ENCODE results near the gene CUX1.

Gene CUX1

GRCh38 chr7:102077081-102077480 is 259.7 kb downstream of the CUX1 start:
- no peaks in the 10 kb centered on the region for H3K9me3 ChIP-seq (ENCODE audit: control insufficient read depth, insufficient read depth, low read length)
- H3K36me3 ChIP-seq (ENCODE audit: insufficient read depth, low read length), result no peaks in the 10 kb centered on the region; the same call in 1 of the 2 replicates
- H3K4me1 ChIP-seq (ENCODE audit: insufficient read depth, low read length), result peaks cover 18% of the 10 kb centered on the region; the same call in 1 of the 2 replicates
- H3K9ac ChIP-seq (ENCODE audit: low read depth, low read length), result no peak overlapping the region

- 0 out of 2 replicates have a peak, but pooled peaks cover 2% of the 10 kb centered on the region for H3K9me3 ChIP-seq (ENCODE audit: control insufficient read depth, insufficient read depth, low read length)
- no peak overlapping the region for H3K9ac ChIP-seq (ENCODE audit: low read depth, low read length)
- H3K36me3 ChIP-seq (ENCODE audit: insufficient read depth, low read length), result no peaks in the 10 kb centered on the region; the same call in 1 of the 2 replicates
- H3K4me1 ChIP-seq (ENCODE audit: insufficient read depth, low read length), result peaks cover 14% of the 10 kb centered on the region; the same call in 1 of the 2 replicates
These were observed 262.0 kb downstream of the CUX1 start for GRCh38 chr7:102079140-102080018.

DNA sequence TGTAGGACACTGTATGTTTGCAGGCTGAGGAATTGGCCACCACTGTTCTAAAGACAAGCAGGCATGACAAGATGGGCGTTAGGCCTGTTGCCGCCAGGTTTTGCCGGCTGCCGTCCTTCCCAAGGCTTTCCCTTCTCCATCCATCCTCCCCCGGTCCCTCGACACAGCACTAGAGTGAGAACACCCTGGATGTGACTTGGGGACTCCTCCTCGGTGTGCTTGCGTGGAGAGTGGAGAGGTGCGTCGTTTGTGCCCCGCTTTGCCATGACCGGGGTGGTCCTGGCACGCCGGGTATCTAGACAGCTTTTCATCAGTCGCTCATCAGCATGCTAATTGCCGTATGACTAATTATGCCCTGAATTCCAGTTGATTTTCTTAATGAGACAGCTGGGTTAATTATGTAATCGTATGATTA is 262.6 kb downstream of the CUX1 start:
- Histone ChIP-seq H3K4me1 (ENCODE audit: insufficient read depth, low read length) (peaks cover 14% of the 10 kb centered on the region; the same call in 1 of the 2 replicates), H3K9ac (ENCODE audit: low read depth, low read length) (no peak overlapping the region), H3K36me3 (ENCODE audit: insufficient read depth, low read length) (no peaks in the 10 kb centered on the region; the same call in 1 of the 2 replicates), H3K9me3 (ENCODE audit: control insufficient read depth, insufficient read depth, low read length) (0 out of 2 replicates have a peak, but pooled peaks cover 2% of the 10 kb centered on the region)

DNA sequence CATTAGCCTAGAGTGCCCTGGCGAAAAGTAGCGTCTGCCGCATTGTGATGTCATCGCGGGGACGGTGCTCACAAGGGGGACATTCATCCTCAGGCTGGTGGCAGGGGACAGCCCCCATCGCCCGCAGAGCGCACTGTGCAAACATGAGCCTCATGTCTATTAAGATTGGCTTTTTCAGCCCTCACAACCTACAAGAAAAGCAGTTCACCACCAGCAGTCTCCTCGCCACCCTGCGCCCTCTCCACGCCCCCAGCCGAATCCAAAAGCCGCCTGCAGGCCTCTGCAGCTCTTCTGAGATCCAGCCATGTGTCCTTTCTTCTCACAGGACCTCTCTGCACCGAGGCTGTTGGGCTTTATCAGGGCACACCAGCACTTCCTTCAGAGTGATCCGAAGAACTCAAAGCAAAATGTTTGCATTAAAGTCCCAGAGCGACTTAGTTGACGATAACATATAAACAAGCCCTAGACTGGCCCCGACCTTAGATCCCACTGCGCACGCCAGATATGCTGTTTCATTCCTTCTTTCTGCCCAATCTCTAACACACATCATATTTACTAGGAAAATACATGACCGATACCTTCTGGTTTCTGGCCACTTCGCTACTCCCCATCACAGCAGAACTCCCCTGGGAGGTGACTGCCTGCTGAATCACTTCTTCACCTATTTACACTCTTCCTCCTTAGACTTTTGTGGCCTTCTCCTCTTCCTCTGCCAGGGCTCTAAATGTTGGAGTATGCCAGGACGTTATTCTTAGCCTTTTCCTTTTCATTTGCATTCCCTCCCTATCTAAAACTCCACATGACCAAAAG is 263.2 kb downstream of the CUX1 start:
- peaks cover 7% of the 10 kb centered on the region; the same call in 1 of the 2 replicates for H3K9me3 ChIP-seq (ENCODE audit: control insufficient read depth, insufficient read depth, low read length)

GRCh38 chr7:102081244-102081627 is 263.8 kb downstream of the CUX1 start:
- H3K9me3 ChIP-seq (ENCODE audit: control insufficient read depth, insufficient read depth, low read length), result peaks cover 9% of the 10 kb centered on the region; the same call in 1 of the 2 replicates
- H3K9ac ChIP-seq (ENCODE audit: low read depth, low read length), result no peak overlapping the region
- no peaks in the 10 kb centered on the region; the same call in 1 of the 2 replicates for H3K36me3 ChIP-seq (ENCODE audit: insufficient read depth, low read length)
- peaks cover 14% of the 10 kb centered on the region; the same call in 1 of the 2 replicates for H3K4me1 ChIP-seq (ENCODE audit: insufficient read depth, low read length)

More for the DNA sequence above, 263.2 kb downstream of the CUX1 start:
- Histone ChIP-seq H3K4me1 (ENCODE audit: insufficient read depth, low read length) (peaks cover 14% of the 10 kb centered on the region; the same call in 1 of the 2 replicates), H3K36me3 (ENCODE audit: insufficient read depth, low read length) (no peaks in the 10 kb centered on the region; the same call in 1 of the 2 replicates), H3K9ac (ENCODE audit: low read depth, low read length) (no peak overlapping the region)

DNA sequence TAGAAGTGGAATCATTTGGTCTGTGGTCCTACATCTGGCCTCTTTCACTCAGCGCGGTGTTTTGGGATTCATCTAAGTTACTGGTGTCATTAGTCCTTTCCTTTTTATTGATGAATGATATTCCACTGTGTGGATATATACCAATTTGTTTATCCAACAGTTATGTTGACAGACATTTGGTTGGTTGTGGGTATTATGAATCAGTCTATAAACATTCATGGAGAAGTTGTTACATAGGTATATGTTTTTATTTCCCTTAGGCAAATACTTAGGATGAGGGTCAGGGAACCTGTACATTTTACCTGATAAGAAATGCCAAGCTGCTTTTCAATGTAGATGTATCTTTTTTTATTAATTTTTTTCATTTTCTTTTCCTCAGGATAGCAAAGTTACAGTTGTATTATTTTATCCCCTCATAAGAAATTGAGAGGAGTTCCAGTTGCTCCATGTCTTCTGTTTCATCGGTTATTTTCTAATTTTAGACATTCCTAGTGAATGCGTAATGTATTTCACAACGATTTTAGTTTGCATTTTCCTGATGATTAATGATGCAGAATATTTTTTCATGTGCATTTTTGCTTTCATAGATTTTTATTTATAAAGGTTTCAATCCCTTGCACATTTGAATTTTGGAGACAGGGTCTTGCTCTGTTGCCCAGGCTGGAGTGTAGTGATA is 265.4 kb downstream of the CUX1 start:
- H3K4me1 ChIP-seq (ENCODE audit: insufficient read depth, low read length), result peaks cover 6% of the 10 kb centered on the region; the same call in 1 of the 2 replicates
- peaks cover 9% of the 10 kb centered on the region; the same call in 1 of the 2 replicates for H3K9me3 ChIP-seq (ENCODE audit: control insufficient read depth, insufficient read depth, low read length)
- no peak overlapping the region for H3K9ac ChIP-seq (ENCODE audit: low read depth, low read length)
- no peaks in the 10 kb centered on the region; the same call in 1 of the 2 replicates for H3K36me3 ChIP-seq (ENCODE audit: insufficient read depth, low read length)

- H3K36me3 ChIP-seq (ENCODE audit: insufficient read depth, low read length), result no peaks in the 10 kb centered on the region; the same call in 1 of the 2 replicates
- H3K4me1 ChIP-seq (ENCODE audit: insufficient read depth, low read length), result peaks cover 7% of the 10 kb centered on the region
- no peak overlapping the region for H3K9ac ChIP-seq (ENCODE audit: low read depth, low read length)
- H3K9me3 ChIP-seq (ENCODE audit: control insufficient read depth, insufficient read depth, low read length), result peaks cover 9% of the 10 kb centered on the region; the same call in 1 of the 2 replicates
These were observed 267.9 kb downstream of the CUX1 start for GRCh38 chr7:102085218-102085772.

DNA sequence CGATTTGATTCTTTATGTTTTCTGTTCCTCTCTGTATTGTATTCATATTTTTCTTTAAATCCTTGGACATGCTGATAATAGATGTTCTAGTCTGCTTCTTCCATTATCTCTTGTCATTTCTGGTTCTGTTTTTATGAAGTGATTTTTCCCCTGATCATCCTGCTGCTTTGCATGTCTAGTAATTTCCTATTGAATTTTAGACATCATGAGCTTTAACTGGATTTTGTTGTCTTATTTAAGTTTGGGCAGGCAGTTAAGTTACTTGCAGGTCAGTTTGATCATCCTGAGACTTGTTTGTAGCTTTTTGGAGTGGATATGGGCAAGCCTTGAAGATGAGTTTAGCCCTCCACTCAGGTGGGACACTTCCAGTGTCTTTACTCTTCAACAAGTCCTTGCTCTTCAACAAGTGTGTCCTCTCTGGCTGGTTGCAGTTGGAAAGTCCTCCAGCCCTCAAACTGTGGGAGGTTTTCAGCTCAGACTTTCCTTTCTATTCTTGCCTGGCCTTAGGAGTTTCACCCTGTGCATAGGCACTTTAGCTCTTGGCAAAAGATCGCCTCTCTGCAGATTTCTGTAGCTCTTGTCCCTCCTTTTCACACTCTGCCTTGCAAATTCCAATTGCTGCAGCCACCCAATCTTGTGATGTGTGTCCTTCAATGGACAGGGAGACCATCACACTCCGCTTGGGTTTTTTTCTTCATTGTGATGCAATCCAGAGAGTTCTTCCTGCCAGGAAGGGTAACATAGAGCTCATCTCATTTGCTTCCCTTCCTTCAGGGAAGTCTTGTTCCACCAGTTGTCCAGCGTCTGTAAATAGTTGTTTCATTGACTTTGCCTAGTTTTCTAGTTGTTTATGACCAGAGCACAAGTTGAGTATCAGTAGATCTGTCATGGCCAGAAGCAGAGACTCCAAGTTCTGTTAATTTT is 272.0 kb downstream of the CUX1 start:
- no peaks in the 10 kb centered on the region for H3K36me3 ChIP-seq (ENCODE audit: insufficient read depth, low read length)
- no peak overlapping the region for H3K9ac ChIP-seq (ENCODE audit: low read depth, low read length)
- H3K9me3 ChIP-seq (ENCODE audit: control insufficient read depth, insufficient read depth, low read length), result peaks cover 6% of the 10 kb centered on the region; the same call in 1 of the 2 replicates
- H3K4me1 ChIP-seq (ENCODE audit: insufficient read depth, low read length), result peaks cover 16% of the 10 kb centered on the region

DNA sequence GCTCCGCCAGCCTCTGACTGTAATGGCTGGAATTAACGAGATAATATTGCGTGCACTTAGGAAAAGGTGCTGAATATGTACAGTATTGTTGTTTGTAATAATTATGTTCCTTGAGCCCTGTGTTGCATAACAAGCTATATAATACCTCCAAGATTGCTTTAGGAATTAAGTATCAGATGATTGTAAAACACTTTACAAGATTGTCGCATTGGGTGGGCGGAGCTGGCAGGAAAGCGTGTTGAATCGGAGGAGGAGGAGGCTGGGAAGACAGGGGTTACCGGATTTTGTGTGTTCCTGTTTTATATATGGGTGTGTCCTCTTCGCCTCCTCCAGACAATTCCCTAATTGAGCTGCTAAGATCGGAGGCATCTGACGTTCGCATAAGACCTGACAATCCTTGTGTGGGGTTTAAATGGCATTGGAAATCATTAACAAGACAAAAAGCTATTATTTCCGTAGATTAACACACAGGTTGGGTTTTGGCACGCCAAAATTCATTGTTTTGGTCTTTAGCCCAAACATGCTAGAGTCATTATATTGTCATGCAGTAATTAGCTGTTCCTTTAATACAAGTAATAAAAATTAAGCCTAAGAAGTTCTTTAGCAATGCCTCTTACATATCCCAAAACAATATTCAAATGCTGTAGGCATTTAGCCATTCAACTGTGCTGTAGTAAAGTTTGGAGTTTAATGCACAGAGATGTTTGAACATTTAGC is 276.3 kb downstream of the CUX1 start:
- Histone ChIP-seq H3K4me1 (ENCODE audit: insufficient read depth, low read length) (peaks cover 22% of the 10 kb centered on the region), H3K9ac (ENCODE audit: low read depth, low read length) (no peak overlapping the region), H3K9me3 (ENCODE audit: control insufficient read depth, insufficient read depth, low read length) (no peaks in the 10 kb centered on the region), H3K36me3 (ENCODE audit: insufficient read depth, low read length) (no peaks in the 10 kb centered on the region)

- H3K36me3 ChIP-seq (ENCODE audit: insufficient read depth, low read length), result no peaks in the 10 kb centered on the region; the same call in 1 of the 2 replicates
- H3K9me3 ChIP-seq (ENCODE audit: control insufficient read depth, insufficient read depth, low read length), result no peaks in the 10 kb centered on the region
- H3K4me1 ChIP-seq (ENCODE audit: insufficient read depth, low read length), result peaks cover 20% of the 10 kb centered on the region
- no peak overlapping the region for H3K9ac ChIP-seq (ENCODE audit: low read depth, low read length)
These were observed 276.9 kb downstream of the CUX1 start for GRCh38 chr7:102094316-102094650.

GRCh38 chr7:102095321-102096011 is 278.0 kb downstream of the CUX1 start:
- H3K9me3 ChIP-seq (ENCODE audit: control insufficient read depth, insufficient read depth, low read length), result no peaks in the 10 kb centered on the region
- H3K4me1 ChIP-seq (ENCODE audit: insufficient read depth, low read length), result peaks cover 14% of the 10 kb centered on the region

GRCh38 chr7:102096012-102096332 is 278.5 kb downstream of the CUX1 start:
- no peaks in the 10 kb centered on the region for H3K9me3 ChIP-seq (ENCODE audit: control insufficient read depth, insufficient read depth, low read length)
- H3K4me1 ChIP-seq (ENCODE audit: insufficient read depth, low read length), result peaks cover 14% of the 10 kb centered on the region
- no peak overlapping the region for H3K9ac ChIP-seq (ENCODE audit: low read depth, low read length)
- no peaks in the 10 kb centered on the region; the same call in 1 of the 2 replicates for H3K36me3 ChIP-seq (ENCODE audit: insufficient read depth, low read length)

More at GRCh38 chr7:102095321-102096011, 278.0 kb downstream of the CUX1 start:
- no peak overlapping the region for H3K9ac ChIP-seq (ENCODE audit: low read depth, low read length)
- no peaks in the 10 kb centered on the region; the same call in 1 of the 2 replicates for H3K36me3 ChIP-seq (ENCODE audit: insufficient read depth, low read length)
